HG03565 (cell line): ENCODE results near the gene PRKAG2.

Experiments used
- ATAC-seq: cut with Tn5 transposase; IDR thresholded peaks from one replicate; pipeline ENCODE4 v1.9.1; 2021; ENCODE audit warnings: mild to moderate bottlenecking, moderate library complexity; ENCODE audit not compliant: unreplicated experiment

The PRKAG2 gene

GRCh38 chr7:151632750-151633515, 244.0 kb downstream of the PRKAG2 start:
- peak; percentile 44 for ATAC-seq

- peak; percentile 56 for ATAC-seq
Measured at GRCh38 chr7:151631953-151632749, 244.8 kb downstream of the PRKAG2 start.

- ATAC-seq = peak; percentile 1
Measured at GRCh38 chr7:151631570-151631952, 245.4 kb downstream of the PRKAG2 start.

GRCh38 chr7:151630851-151631569, 245.9 kb downstream of the PRKAG2 start:
- no peak for ATAC-seq

GRCh38 chr7:151630358-151630757, 246.6 kb downstream of the PRKAG2 start:
- no peak for ATAC-seq

- no peak for ATAC-seq
Measured at GRCh38 chr7:151629713-151630272, 247.1 kb downstream of the PRKAG2 start.

GRCh38 chr7:151628846-151629604, 247.9 kb downstream of the PRKAG2 start:
- ATAC-seq = no peak

- no peak for ATAC-seq
Measured at GRCh38 chr7:151626422-151627115, 250.3 kb downstream of the PRKAG2 start.

- ATAC-seq = no peak
Measured at GRCh38 chr7:151625606-151626005, 251.3 kb downstream of the PRKAG2 start.

GRCh38 chr7:151624246-151624928, 252.5 kb downstream of the PRKAG2 start:
- ATAC-seq = no peak

GRCh38 chr7:151623766-151624165, 253.1 kb downstream of the PRKAG2 start:
- no peak for ATAC-seq

- ATAC-seq = no peak
Measured at GRCh38 chr7:151621961-151622360, 255.0 kb downstream of the PRKAG2 start.

GRCh38 chr7:151616443-151617213, 260.3 kb downstream of the PRKAG2 start:
- ATAC-seq = no peak

GRCh38 chr7:151615784-151616183, 261.1 kb downstream of the PRKAG2 start:
- no peak for ATAC-seq

GRCh38 chr7:151615058-151615457, 261.9 kb downstream of the PRKAG2 start:
- no peak for ATAC-seq

- no peak for ATAC-seq
Measured at GRCh38 chr7:151614019-151614418, 262.9 kb downstream of the PRKAG2 start.

GRCh38 chr7:151611878-151612277, 265.0 kb downstream of the PRKAG2 start:
- ATAC-seq = no peak

GRCh38 chr7:151611041-151611440, 265.9 kb downstream of the PRKAG2 start:
- ATAC-seq = no peak
